ENCODE measurements around the gene IL17C.

Gene IL17C

GRCh38 chr16:88685156-88686061 is 47.0 kb downstream of the IL17C start:
- no peak for DNase-seq (ENCODE audit: low spot score)

GRCh38 chr16:88686062-88686438 is 47.7 kb downstream of the IL17C start:
- no peak for DNase-seq (ENCODE audit: low spot score)

GRCh38 chr16:88686439-88687253 is 48.3 kb downstream of the IL17C start, which contains the start of gene SNAI3:
Gene SNAI3 (minus strand): TSS chr16:88686507. CDS start chr16:88686406, 101 bp downstream.
- DNase-seq (ENCODE audit: low spot score), result peak; percentile 68

- DNase-seq (ENCODE audit: low spot score), result no peak
These were observed 48.8 kb downstream of the IL17C start for GRCh38 chr16:88687254-88687576.

GRCh38 chr16:88687676-88688012 is 49.3 kb downstream of the IL17C start:
- no peak for DNase-seq (ENCODE audit: low spot score)

- peak; percentile 79 for DNase-seq (ENCODE audit: low spot score)
These were observed 49.8 kb downstream of the IL17C start for GRCh38 chr16:88688013-88688778.
